ENCODE results near the gene SRCAP.
"Not testable (repeated sequence)": the region's sequence is repeated elsewhere in the genome, so short reads cannot be mapped to it uniquely, and the experiment has no call there.

Gene SRCAP

DNA sequence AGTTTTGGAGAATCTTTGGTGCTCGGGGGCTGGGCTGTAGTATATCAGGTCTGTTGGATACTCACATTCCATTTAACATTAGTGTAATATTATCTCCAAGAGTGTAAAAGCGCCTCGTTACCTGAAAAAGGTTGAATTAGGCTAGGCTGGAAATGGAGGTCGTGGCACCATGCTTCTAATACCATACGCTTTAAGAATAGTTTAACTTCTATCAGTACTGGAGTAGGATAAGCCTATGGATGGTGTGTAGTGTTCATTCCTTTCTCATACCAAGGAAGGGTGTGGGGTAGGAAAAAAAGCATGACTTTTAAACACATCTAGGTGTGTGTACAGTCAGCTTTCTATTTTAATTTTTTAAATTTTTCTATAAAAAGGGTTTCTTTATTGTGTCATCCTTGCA is 2.0 kb downstream of the SRCAP start:
- H3K4me1 ChIP-seq (ENCODE audit: control insufficient read depth, insufficient read depth, low read length) = no peaks in the 10 kb centered on the region; the same call in 1 of the 2 replicates
- no peak overlapping the region for H3K27ac ChIP-seq (ENCODE audit: extremely low read depth, low read depth, low read length)
- ChIA-PET CTCF (no interaction called here), POLR2A (interaction anchor here (0.7 kb wide), 1 partner anchor 223 kb away, joined by 3 read pairs; no protein-coding TSS in a partner anchor)
- no peak overlapping the region for H3K4me3 ChIP-seq (ENCODE audit: low read depth, low read length)
- TF ChIP-seq ZNF548 (tag by site-specific recombination; IDR thresholded peaks at IDR 0.05) (no peak), ZNF660 (tag by site-specific recombination; IDR thresholded peaks at IDR 0.05) (0 out of 2 replicates have a peak, but pooled peaks have one; percentile 14), ZNF473 (tag by site-specific recombination; IDR thresholded peaks at IDR 0.05) (no peak)
- peaks cover 45 to 60% of the 10 kb centered on the region in 2 experiments for H3K36me3 ChIP-seq (ENCODE audit: control insufficient read depth in 2 of 2, insufficient read depth in 1 of 2, low read length in 2 of 2)
- no peaks in the 10 kb centered on the region for H3K9me3 ChIP-seq (ENCODE audit: control insufficient read depth, insufficient read depth, low read depth, low read length)

DNA sequence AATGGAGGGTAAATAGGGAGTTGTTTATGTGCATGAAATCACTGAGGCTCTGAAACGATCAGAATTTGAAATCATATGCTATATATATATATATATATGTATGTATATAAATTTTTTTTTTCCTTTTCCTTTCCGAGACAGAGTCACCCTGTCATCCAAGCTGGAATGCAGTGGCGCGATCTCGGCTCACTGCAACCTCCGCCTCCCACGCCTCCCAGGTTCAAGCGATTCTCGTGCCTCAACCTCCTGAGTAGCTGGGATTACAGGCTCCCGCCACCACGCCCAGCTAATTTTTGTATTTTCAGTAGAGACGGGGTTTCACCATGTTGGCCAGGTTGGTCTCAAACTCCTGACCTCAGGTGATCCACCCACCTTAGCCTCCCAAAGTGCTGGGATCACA is 4.1 kb downstream of the SRCAP start:
- H3K27ac ChIP-seq (ENCODE audit: extremely low read depth, low read depth, low read length); H3K4me1 ChIP-seq (ENCODE audit: control insufficient read depth, insufficient read depth, low read length); H3K4me3 ChIP-seq (ENCODE audit: low read depth, low read length); H3K9me3 ChIP-seq (ENCODE audit: control insufficient read depth, insufficient read depth, low read depth, low read length): not testable (repeated sequence)
- ChIA-PET CTCF (interaction anchor here (0.9 to 1.0 kb wide), 2 partner anchors 10 to 20 kb away, joined by 3 read pairs; no protein-coding TSS in a partner anchor), POLR2A (interaction anchor here (0.7 to 1.6 kb wide), 2 partner anchors 45 to 747 kb away, joined by 3 to 9 read pairs; partner anchors contain the start of gene PHKG2)
- H3K36me3 ChIP-seq (ENCODE audit: control insufficient read depth in 2 of 2, insufficient read depth in 1 of 2, low read length in 2 of 2) = peaks cover 62 to 81% of the 10 kb centered on the region in 2 experiments

DNA sequence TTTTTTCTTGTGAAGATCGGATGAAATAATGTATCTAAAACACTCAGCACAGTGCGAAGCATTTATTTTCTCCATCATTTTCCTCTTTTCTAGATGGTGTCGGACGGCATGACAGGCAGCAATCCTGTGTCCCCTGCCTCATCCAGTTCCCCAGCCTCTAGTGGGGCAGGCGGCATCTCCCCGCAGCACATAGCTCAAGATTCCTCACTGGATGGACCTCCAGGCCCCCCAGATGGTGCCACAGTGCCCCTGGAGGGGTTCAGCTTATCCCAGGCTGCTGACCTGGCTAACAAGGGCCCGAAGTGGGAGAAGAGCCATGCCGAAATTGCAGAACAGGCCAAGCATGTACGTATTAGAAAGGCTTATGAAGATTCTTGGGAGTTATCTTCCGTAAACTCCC is 5.0 kb downstream of the SRCAP start:
- POLR2A ChIA-PET = no interaction called here
- no peaks in the 10 kb centered on the region; the same call in 1 of the 2 replicates for H3K4me1 ChIP-seq (ENCODE audit: control insufficient read depth, insufficient read depth, low read length)

DNA sequence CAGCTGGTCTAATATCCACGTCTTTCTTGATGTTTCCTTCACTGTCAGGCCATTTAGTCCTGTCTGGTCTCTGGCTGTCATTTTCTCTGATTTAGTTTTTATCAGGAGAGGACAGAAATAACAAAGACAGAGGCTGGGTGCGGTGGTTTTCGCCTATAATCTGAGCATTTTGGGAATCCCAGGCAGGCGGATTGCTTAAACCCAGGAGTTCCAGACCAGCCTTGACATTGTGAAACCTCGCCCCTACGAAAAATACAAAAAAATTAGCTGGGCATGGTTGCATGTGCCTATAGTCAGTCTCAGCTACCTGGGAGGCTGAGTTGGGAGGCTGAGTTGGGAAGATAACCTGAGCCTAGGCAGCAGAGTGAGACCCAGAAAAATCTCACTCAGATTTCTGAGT is 7.1 kb downstream of the SRCAP start:
- CTCF ChIA-PET = interaction anchor here (0.5 to 1.9 kb wide), 3 partner anchors 11 to 81 kb away, joined by 3 to 6 read pairs (median 4); partner anchors contain the start of gene ZNF629

More for the DNA sequence above, 5.0 kb downstream of the SRCAP start:
- CTCF ChIA-PET = no interaction called here
- H3K36me3 ChIP-seq (ENCODE audit: control insufficient read depth in 2 of 2, insufficient read depth in 1 of 2, low read length in 2 of 2) = peaks cover 71 to 90% of the 10 kb centered on the region in 2 experiments
- no peaks in the 10 kb centered on the region for H3K9me3 ChIP-seq (ENCODE audit: control insufficient read depth, insufficient read depth, low read depth, low read length)
- no peak overlapping the region for H3K27ac ChIP-seq (ENCODE audit: extremely low read depth, low read depth, low read length)
- TF ChIP-seq, protein P1, sequence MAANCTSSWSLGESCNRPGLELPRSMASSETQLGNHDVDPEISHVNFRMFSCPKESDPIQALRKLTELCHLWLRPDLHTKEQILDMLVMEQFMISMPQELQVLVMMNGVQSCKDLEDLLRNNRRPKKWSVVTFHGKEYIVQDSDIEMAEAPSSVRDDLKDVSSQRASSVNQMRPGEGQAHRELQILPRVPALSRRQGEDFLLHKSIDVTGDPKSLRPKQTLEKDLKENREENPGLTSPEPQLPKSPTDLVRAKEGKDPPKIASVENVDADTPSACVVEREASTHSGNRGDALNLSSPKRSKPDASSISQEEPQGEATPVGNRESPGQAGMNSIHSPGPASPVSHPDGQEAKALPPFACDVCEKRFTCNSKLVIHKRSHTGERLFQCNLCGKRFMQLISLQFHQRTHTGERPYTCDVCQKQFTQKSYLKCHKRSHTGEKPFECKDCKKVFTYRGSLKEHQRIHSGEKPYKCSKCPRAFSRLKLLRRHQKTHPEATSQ (tag by site-specific recombination; IDR thresholded peaks at IDR 0.05) = no peak
- TF ChIP-seq ZNF530 (tag by site-specific recombination; IDR thresholded peaks at IDR 0.05; ENCODE audit: low read depth) = no peak
- no peak overlapping the region for H3K4me3 ChIP-seq (ENCODE audit: low read depth, low read length)

More for the DNA sequence above, 7.1 kb downstream of the SRCAP start:
- TF ChIP-seq ZNF202 (tag by site-specific recombination; IDR thresholded peaks at IDR 0.05; ENCODE audit: borderline replicate concordance) (no peak), SP2 (tag by site-specific recombination; IDR thresholded peaks at IDR 0.05) (no peak), ZBTB44 (tag by site-specific recombination; IDR thresholded peaks at IDR 0.05) (no peak), ZNF169 (tag by site-specific recombination; IDR thresholded peaks at IDR 0.05) (no peak), ZNF701 (tag by site-specific recombination; IDR thresholded peaks at IDR 0.05) (no peak), ZNF10 (tag by site-specific recombination; IDR thresholded peaks at IDR 0.05) (no peak)
- TF ChIP-seq, protein P2, sequence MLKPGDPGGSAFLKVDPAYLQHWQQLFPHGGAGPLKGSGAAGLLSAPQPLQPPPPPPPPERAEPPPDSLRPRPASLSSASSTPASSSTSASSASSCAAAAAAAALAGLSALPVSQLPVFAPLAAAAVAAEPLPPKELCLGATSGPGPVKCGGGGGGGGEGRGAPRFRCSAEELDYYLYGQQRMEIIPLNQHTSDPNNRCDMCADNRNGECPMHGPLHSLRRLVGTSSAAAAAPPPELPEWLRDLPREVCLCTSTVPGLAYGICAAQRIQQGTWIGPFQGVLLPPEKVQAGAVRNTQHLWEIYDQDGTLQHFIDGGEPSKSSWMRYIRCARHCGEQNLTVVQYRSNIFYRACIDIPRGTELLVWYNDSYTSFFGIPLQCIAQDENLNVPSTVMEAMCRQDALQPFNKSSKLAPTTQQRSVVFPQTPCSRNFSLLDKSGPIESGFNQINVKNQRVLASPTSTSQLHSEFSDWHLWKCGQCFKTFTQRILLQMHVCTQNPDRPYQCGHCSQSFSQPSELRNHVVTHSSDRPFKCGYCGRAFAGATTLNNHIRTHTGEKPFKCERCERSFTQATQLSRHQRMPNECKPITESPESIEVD (tag by site-specific recombination; IDR thresholded peaks at IDR 0.05) = no peak
- Histone ChIP-seq H3K4me3 (ENCODE audit: low read depth, low read length) (no peak overlapping the region), H3K36me3 (ENCODE audit: control insufficient read depth in 2 of 2, insufficient read depth in 1 of 2, low read length in 2 of 2) (peaks cover 92 to 97% of the 10 kb centered on the region in 2 experiments), H3K9me3 (ENCODE audit: control insufficient read depth, insufficient read depth, low read depth, low read length) (no peaks in the 10 kb centered on the region), H3K4me1 (ENCODE audit: control insufficient read depth, insufficient read depth, low read length) (no peaks in the 10 kb centered on the region), H3K27ac (ENCODE audit: extremely low read depth, low read depth, low read length) (no peak overlapping the region)
- POLR2A ChIA-PET = interaction anchor here (0.7 to 1.0 kb wide), 3 partner anchors 11 to 69 kb away, joined by 4 to 5 read pairs (median 4); partner anchors contain the start of gene PHKG2

Data from HEK293 (cell line).